ENCODE data around the gene FHAD1. TPM values are rescaled to one million over a fixed set of nuclear protein-coding genes. Genes with fewer than 3 reads are reported as not detected.

Gene FHAD1
- polyA plus RNA-seq, 1 of the 3 experiments (the other 2 are of a cell fraction) = 0.48 TPM

GRCh38 chr1:15406614-15407559 is 159.9 kb downstream of the FHAD1 start (continued):
- TF ChIP-seq EZH2phosphoT487 (IDR thresholded peaks at IDR 0.05; ENCODE audit: borderline replicate concordance, low read depth) (no peak), USF1 (IDR thresholded peaks at IDR 0.05; ENCODE audit: borderline replicate concordance, low read depth) (no peak), TEAD4 (IDR thresholded peaks at IDR 0.05; ENCODE audit: borderline replicate concordance, insufficient read depth) (no peak), TAF1 (IDR thresholded peaks at IDR 0.05; ENCODE audit: borderline replicate concordance, low read depth, low read length) (no peak), MXI1 (IDR thresholded peaks at IDR 0.05; ENCODE audit: low read depth, low read length) (no peak), RAD21 (IDR thresholded peaks at IDR 0.05; ENCODE audit: low read length) (no peak), POLR2AphosphoS5 (IDR thresholded peaks at IDR 0.05; ENCODE audit: low read depth, low read length) (no peak), NFIC (IDR thresholded peaks at IDR 0.05; ENCODE audit: borderline replicate concordance) (peak; percentile 70), FOSL2 (IDR thresholded peaks at IDR 0.05; ENCODE audit: borderline replicate concordance, low read depth) (peak; percentile 52; the same call in 1 of the 2 replicates), REST (IDR thresholded peaks at IDR 0.05; ENCODE audit: low read depth, low read length) (no peak), RXRA (IDR thresholded peaks at IDR 0.05; ENCODE audit: borderline replicate concordance, low read depth) (peak; percentile 85; the same call in 1 of the 2 replicates), MEF2A (IDR thresholded peaks at IDR 0.05; ENCODE audit: borderline replicate concordance, low read depth) (no peak), CHD2 (IDR thresholded peaks at IDR 0.05; ENCODE audit: low read length, partially characterized antibody) (no peak), ELF1 (IDR thresholded peaks at IDR 0.05) (no peak), YY1 (IDR thresholded peaks at IDR 0.05; ENCODE audit: low read depth) (no peak), ZBTB33 (IDR thresholded peaks at IDR 0.05; ENCODE audit: borderline replicate concordance, low read depth) (no peak), MAX (IDR thresholded peaks at IDR 0.05; ENCODE audit: low read depth) (0 out of 2 replicates have a peak, but pooled peaks have one; percentile 46), NRF1 (IDR thresholded peaks at IDR 0.05; ENCODE audit: low read depth, low read length) (no peak), IRF3 (IDR thresholded peaks at IDR 0.05; ENCODE audit: low read depth, low read length) (no peak), EP300 (IDR thresholded peaks at IDR 0.05; ENCODE audit: borderline replicate concordance in 1 of 2, low read depth in 1 of 2, low read length in 1 of 2) (peak in 1 of 2 experiments; percentile 57; a peak in 2 of 4 replicates), PBX3 (IDR thresholded peaks at IDR 0.05) (no peak; the same call in 1 of the 2 replicates), RFX5 (IDR thresholded peaks at IDR 0.05; ENCODE audit: low read length) (no peak)

All from SK-N-SH (cell line).